ENCODE results near the gene LTB.

Gene LTB

GRCh38 chr6:31575952-31576685 is 6.1 kb downstream of the LTB start:
- TF ChIP-seq CTCF (IDR thresholded peaks at IDR 0.05; ENCODE audit: insufficient read depth, low read length), result no peak
- no peak for TF ChIP-seq SPI1 (IDR thresholded peaks at IDR 0.05; ENCODE audit: borderline replicate concordance, low read depth)
- TF ChIP-seq GABPA (IDR thresholded peaks at IDR 0.05; ENCODE audit: low read depth), result no peak
- TF ChIP-seq REST (IDR thresholded peaks at IDR 0.05; ENCODE audit: insufficient replicate concordance, low read depth), result no peak
- TF ChIP-seq POLR2AphosphoS5 (IDR thresholded peaks at IDR 0.05; ENCODE audit: low read depth), result no peak
- peak; percentile 44 to 72 for DNase-seq (ENCODE audit: low read depth in 1 of 2, low spot score in 1 of 2)
- no peaks in the 10 kb centered on the region for H3K27me3 ChIP-seq (ENCODE audit: insufficient read depth, poor library complexity, severe bottlenecking)
- H3K4me3 ChIP-seq (replicated peaks; ENCODE audit: insufficient read depth, low read length), result peak overlapping the region; percentile 79
- H3K27ac ChIP-seq (replicated peaks), result peak overlapping the region; percentile 66

GRCh38 chr6:31575335-31575901 is 6.8 kb downstream of the LTB start, which contains the start of gene TNF:
TSS of gene TNF (plus strand) at chr6:31575565. CDS start at chr6:31575742, 177 bp downstream.
- peak; percentile 98 for TF ChIP-seq POLR2AphosphoS5 (IDR thresholded peaks at IDR 0.05; ENCODE audit: low read depth)
- TF ChIP-seq GABPA (IDR thresholded peaks at IDR 0.05; ENCODE audit: low read depth), result no peak
- no peak for TF ChIP-seq CTCF (IDR thresholded peaks at IDR 0.05; ENCODE audit: insufficient read depth, low read length)
- TF ChIP-seq REST (IDR thresholded peaks at IDR 0.05; ENCODE audit: insufficient replicate concordance, low read depth), result peak; percentile 43
- peak; percentile 22; the same call in 1 of the 2 replicates for TF ChIP-seq SPI1 (IDR thresholded peaks at IDR 0.05; ENCODE audit: borderline replicate concordance, low read depth)
- DNase-seq (ENCODE audit: low read depth in 1 of 2, low spot score in 1 of 2), result peak; percentile 91 to 98
- H3K27me3 ChIP-seq (ENCODE audit: insufficient read depth, poor library complexity, severe bottlenecking), result no peaks in the 10 kb centered on the region
- peak within 1 kb of the TSS; percentile 66 for H3K27ac ChIP-seq (replicated peaks)
- H3K4me3 ChIP-seq (replicated peaks; ENCODE audit: insufficient read depth, low read length), result peak within 1 kb of the TSS; percentile 79

GRCh38 chr6:31574106-31575061 is 7.8 kb downstream of the LTB start:
- Histone ChIP-seq H3K27ac (replicated peaks) (peak overlapping the region; percentile 66), H3K27me3 (ENCODE audit: insufficient read depth, poor library complexity, severe bottlenecking) (no peaks in the 10 kb centered on the region), H3K4me3 (replicated peaks; ENCODE audit: insufficient read depth, low read length) (no peak overlapping the region)
- TF ChIP-seq POLR2AphosphoS5 (IDR thresholded peaks at IDR 0.05; ENCODE audit: low read depth) (no peak), REST (IDR thresholded peaks at IDR 0.05; ENCODE audit: insufficient replicate concordance, low read depth) (no peak), GABPA (IDR thresholded peaks at IDR 0.05; ENCODE audit: low read depth) (no peak), CTCF (IDR thresholded peaks at IDR 0.05; ENCODE audit: insufficient read depth, low read length) (no peak), SPI1 (IDR thresholded peaks at IDR 0.05; ENCODE audit: borderline replicate concordance, low read depth) (no peak)
- no peak for DNase-seq (ENCODE audit: low read depth in 1 of 2, low spot score in 1 of 2)
